Activated T-cell treated with anti-CD3 and anti-CD28 coated beads, Interleukin-2, amount 50 U/mL, for 48 hours (primary cell): Measurements from ENCODE around the gene UBE2E1.
A peak's percentile ranks its signal among the peaks of the same experiment; 100 is the strongest.
"Not testable (repeated sequence)": the region's sequence is repeated elsewhere in the genome, so short reads cannot be mapped to it uniquely, and the experiment has no call there.

Source experiments
- DNase-seq, 2 experiments: peaks; one replicate each; pipeline ENCODE4 v3.0.0-alpha.2; 2020

The UBE2E1 gene

GRCh38 chr3:23884481-23884880, 78.7 kb downstream of the UBE2E1 start:
- no peak for DNase-seq

DNA sequence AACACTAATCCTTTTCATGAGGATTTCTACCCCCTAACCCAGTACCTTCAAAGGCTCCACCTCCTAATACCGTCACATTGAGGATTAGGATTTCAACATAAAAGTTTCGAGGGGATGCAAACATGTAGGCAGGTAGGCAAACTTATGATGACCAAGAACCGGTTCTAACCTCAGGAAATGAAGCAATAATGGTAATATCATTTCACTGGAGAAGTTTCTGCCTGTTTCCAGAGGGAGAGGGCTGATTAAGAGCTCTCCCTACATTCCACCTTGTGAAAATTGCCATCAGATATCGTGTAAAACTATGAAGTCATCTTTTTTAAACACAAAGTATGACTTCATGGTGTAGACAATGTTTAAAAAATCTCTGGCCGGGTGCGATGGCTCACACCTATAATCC, 79.5 kb downstream of the UBE2E1 start:
- DNase-seq = no peak

DNA sequence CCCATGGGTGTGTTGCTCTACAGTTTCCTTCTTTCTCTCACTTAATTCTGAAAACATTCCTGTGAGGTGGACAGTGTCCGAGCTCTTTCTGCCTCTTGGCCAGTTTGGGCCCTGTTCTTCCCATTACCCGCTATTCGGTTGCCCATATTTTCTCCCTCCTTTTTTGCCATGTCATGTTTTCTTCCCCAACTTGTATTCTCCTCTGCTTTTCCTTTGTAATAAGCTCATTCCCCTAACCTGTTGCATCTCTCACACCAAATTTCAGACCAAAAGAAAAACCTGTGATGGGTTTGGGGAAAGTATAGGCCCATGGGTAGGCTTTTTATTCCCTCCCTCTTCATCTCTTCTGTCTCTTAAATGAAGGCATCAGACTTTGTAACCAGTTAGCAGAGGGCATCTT, 80.6 kb downstream of the UBE2E1 start:
- no peak for DNase-seq

GRCh38 chr3:23888617-23889228, 83.0 kb downstream of the UBE2E1 start:
- DNase-seq = no peak

GRCh38 chr3:23889386-23889785, 83.6 kb downstream of the UBE2E1 start:
- DNase-seq = no peak

DNA sequence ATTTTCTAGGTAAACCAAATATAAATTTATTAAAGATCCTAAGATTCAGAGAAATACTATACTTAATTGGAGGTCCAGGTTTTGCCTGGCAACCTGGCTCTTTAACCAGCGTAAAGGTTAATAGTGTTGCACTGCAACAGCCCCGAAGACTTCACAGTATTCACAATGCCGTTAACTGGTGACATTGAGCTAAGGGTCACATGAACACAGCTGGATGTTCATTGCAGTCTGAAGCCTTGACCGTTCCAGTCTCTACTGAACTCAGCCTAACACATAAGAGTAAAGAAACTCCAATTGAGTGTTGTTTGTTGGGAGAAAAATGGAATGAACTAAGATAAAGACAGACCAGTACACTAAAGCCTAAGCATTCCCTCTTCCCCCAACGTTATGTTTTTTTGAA, 84.2 kb downstream of the UBE2E1 start:
- DNase-seq = no peak

DNA sequence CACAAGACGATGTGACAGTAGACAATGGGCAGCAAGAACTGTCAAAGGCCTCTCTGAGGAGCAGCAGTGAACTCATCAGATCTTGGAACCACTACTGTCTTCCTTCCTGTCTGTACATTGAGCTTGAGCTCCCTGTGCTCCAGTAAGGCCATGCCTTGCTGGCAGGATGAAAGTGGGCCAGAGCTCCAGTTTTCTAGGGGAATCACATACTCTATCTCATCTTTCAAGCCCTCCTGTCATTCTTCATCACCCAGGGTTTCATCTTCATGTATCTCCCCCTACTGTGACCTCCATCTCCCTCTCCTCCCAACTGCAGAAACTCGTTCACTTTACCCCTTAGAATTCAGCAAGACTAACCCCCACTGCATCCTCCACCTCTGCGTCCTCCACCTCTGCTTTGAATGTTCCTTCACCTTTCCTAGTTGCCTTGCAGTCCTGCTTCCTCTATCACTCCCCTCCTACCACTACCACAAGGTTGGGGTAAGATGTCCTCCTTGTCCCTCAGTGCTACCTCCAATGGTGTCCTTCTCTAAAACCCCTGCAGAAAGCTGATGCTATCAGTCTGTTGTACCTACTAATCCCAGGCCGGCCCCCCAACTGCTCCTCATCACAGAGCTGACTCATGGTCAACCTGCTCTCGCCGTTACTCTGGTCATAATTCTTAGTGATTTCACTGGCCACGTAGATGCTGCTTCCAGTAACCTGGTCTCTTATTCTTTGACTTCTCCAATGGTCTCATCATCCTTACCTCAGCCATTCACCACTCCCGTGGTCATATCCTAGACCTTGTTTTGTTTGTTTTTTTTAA, 88.7 kb downstream of the UBE2E1 start:
- no peak for DNase-seq

- DNase-seq = no peak
These were observed 89.4 kb downstream of the UBE2E1 start for GRCh38 chr3:23895181-23895580.

DNA sequence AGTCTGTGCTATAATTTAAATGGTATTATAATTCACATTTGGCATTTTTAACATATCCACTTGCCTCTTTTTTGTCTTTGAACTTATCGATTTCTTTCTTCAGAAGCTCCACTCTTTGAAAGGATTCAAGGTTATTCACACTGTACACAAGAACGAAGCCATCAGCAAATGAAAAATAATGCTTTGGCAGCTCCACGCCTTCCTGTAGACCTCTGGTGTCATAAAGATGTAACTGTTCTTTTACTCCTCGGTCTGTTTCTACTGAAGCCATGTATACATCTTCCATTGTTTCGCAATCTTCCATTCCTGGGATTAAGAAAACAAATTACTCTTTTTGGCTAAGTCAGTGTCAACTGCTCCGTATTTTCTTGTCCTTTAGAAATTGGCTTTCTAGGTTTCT, 95.0 kb downstream of the UBE2E1 start:
- no peak for DNase-seq

DNA sequence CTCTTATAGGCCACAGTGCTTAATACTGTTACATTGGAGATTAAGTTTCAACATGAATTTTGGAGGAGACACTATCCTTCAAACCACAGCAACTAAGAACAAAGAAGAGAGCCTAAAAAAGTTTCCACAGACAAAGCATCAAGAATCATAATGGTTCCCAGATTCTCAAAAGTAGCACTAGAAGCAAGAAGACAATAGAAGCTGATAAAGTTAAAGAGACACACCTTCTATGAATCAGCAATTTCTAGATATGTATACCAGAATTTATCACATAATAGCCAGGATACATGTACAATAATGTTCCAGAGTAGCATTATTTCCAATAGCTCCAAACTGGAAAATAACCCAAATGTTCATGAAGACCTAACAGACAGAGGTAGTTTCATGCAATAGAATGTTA, 98.8 kb downstream of the UBE2E1 start:
- DNase-seq = no peak

DNA sequence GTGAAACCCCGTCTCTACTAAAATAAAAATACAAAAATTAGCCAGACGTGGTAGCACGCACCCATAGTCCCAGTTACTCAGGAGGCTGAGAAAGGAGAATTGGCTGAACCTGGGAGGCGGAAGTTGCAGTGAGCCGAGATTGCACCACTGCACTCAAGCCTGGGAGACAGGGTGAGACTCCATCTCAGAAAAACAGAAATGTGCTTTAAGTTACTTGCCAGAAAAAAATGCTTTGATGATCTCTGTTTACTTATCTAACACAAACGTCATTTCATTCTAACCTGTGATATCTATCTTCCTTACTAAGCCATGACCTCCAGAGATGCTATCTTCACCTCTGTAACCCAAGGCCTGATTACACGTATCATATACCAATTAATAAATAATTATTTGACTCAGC, 103.6 kb downstream of the UBE2E1 start:
- no peak for DNase-seq

GRCh38 chr3:23911397-23911796, 105.6 kb downstream of the UBE2E1 start:
- DNase-seq = no peak

- DNase-seq = not testable (repeated sequence)
These were observed 106.6 kb downstream of the UBE2E1 start for GRCh38 chr3:23912335-23912734.

- DNase-seq = no peak
These were observed 107.4 kb downstream of the UBE2E1 start for GRCh38 chr3:23913182-23913581.

- DNase-seq = no peak
These were observed 108.4 kb downstream of the UBE2E1 start for GRCh38 chr3:23913873-23914743.

GRCh38 chr3:23915537-23916108, 109.9 kb downstream of the UBE2E1 start:
- DNase-seq = no peak

- DNase-seq = no peak
These were observed 110.6 kb downstream of the UBE2E1 start for GRCh38 chr3:23916152-23916885.

DNA sequence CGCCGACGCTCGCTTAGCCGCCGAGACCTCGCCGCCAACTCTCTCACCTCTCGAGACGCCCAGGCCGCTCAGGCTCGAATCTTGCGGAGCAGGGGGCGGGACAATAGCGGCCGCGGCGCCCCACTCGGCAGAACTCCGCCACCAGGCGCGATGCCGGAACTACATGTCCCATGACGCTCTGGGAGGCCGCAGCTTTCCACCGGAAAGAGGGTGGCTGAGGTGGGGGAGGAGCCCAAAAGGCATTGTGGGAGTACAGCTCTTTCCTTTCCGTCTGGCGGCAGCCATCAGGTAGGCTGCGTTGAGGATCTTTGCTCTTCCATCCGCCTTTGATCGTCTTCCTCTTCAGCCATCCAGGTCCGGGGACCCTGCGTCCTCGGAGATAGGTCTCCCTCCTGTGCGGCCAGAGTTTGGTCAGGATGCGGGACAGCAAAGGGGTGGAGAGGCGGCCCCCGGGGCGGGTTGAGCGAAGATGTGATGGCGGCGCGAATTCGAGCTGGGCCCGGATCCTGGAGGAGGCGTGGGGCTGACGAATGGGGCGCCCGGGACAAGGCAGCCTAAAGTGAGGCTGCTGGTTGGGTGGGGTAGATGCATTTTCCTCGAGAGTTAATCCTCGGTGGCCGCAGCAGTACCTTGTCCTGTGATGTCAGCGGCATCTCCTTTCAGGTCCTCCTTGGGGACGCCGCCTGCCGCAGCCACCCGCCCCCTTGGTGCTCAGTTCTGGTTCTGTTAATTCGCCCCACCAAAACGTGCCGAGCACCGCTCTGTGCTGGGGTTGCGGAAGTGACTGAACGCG, 111.3 kb downstream of the UBE2E1 start, which contains the start of the genes NKIRAS1 and RPL15:
Gene NKIRAS1, minus strand, starts transcription at position 105 of the 793 bp plus-strand sequence. CDS start 6,086 bp downstream, outside the sequence.
Gene RPL15, plus strand, starts transcription at position 247 of the 793 bp plus-strand sequence. CDS start 728 bp downstream, outside the sequence.
- DNase-seq = peak; percentile 96 to 97

GRCh38 chr3:23917679-23918303, 112.0 kb downstream of the UBE2E1 start:
- not testable (repeated sequence) for DNase-seq

- DNase-seq = not testable (repeated sequence)
These were observed 112.6 kb downstream of the UBE2E1 start for GRCh38 chr3:23918331-23918730.

DNA sequence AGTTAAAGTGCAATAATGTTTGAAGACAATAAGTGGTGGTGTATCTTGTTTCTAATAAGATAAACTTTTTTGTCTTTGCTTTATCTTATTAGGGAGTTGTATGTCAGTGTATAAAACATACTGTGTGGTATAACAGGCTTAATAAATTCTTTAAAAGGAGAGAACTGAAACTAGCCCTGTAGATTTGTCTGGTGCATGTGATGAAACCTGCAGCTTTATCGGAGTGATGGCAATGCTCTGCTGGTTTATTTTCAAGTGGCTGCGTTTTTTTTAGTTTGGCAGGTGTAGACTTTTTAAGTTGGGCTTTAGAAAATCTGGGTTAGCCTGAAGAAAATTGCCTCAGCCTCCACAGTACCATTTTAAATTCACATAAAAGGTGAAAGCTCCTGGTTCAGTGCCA, 113.9 kb downstream of the UBE2E1 start:
- DNase-seq = no peak
